Spleen (tissue), 7 donors: ENCODE results near the gene TBXAS1.
A peak's percentile ranks its signal among the peaks of the same experiment; 100 is the strongest.

Experiments
- CTCF ChIP-seq, 11 experiments: fragments of 200-600 bp in 7 of 11; fragments of 450-650 bp in 4 of 11; sonication (generic) in 4 of 11; IDR thresholded peaks in 8 of 11; conservative IDR thresholded peaks in 3 of 11; 1 replicate in 7 of 11; 2 replicates in 4 of 11; pipeline versions ENCODE4 v1.4.0 to v1.8.0; 2016 to 2021; ENCODE audit warnings: antibody characterized with exemption in 11 of 11, inconsistent platforms in 4 of 11, mild to moderate bottlenecking in 1 of 11
- POLR2AphosphoS5 ChIP-seq, 3 donors: sonication (generic); formaldehyde crosslinking; IDR thresholded peaks; one replicate each; pipeline ENCODE4 v1.5.1; 2017; ENCODE audit warnings: antibody characterized with exemption in 3 of 3
- donor health status: DM: no; HTN: no; CAD: no; lungs with moderate emphysema.
- donor health status: DM: no; HTN: no; CAD: no.
- donor health status: DM: no; HTN: no; CAD: no.

GRCh38 chr7:140004672-140005071 lies 175.6 kb downstream of the TBXAS1 start:
- TF ChIP-seq POLR2AphosphoS5 (IDR thresholded peaks at IDR 0.05) (peak; percentile 7 to 54 (median 14)), CTCF (IDR thresholded peaks at IDR 0.05 in 8 of 11, conservative IDR thresholded peaks at IDR 0.05 in 3 of 11) (no peak)
